WI38 (cell line): ENCODE measurements around the gene PIM3.

Experiments
- H3K4me3 ChIP-seq: 2 replicates; pipeline ENCODE4 v1.5.1; 2011; ENCODE audit warnings: low read depth, mild to moderate bottlenecking, control low read depth, low read length
- CTCF ChIP-seq: IDR thresholded peaks from 2 replicates; pipeline ENCODE4 v1.5.1; 2012; ENCODE audit warnings: low read depth, mild to moderate bottlenecking, control low read depth, low read length

The PIM3 gene

DNA sequence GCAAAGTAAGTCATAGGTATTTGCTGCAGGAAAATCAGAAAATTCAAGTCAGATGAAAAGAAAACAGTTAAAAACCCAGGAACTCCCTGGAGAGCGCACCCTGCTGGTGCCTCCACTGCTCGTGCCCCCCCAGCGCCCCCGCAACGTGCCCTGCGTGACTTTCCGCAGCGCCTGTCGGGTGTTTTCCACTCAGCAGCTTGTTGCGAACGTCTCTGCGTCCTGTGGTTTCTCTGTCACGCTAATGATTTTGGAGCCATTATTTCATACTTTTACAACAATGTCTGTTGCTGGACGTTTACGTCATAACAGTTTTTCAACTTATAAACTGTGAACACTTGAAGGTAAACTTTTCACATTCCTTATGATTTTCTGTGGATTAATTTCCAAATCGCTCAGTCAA lies 37.1 kb upstream of the PIM3 start:
- H3K4me3 ChIP-seq = no peak overlapping the region
- TF ChIP-seq CTCF = peak; percentile 49; the same call in 1 of the 2 replicates

- H3K4me3 ChIP-seq = no peak overlapping the region
- TF ChIP-seq CTCF = no peak
These were observed 36.3 kb upstream of the PIM3 start for GRCh38 chr22:49924113-49924833.

GRCh38 chr22:49925525-49926128 lies 34.9 kb upstream of the PIM3 start:
- no peak overlapping the region for H3K4me3 ChIP-seq
- no peak for TF ChIP-seq CTCF

DNA sequence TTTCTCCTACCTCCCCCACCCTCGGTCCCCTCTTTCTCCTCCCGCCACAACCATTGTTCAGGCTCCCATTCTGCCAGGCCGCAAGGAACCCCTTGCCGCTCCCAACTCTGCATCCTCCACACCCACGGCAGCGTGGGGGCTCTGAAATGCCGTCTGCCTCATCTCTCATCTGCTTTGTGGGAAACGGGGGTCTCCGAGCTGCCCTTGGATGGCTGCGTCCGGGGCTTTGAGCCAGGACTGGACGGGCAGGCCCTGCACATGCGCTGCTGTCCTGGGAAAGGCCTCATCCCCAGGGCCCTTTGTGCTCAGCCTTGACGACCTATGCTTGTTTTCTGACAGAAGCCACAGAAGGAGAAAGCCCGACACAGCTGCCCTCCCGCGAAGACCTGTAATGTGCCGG lies 33.7 kb upstream of the PIM3 start:
- TF ChIP-seq CTCF = no peak
- H3K4me3 ChIP-seq = no peak overlapping the region

- no peak overlapping the region for H3K4me3 ChIP-seq
- no peak for TF ChIP-seq CTCF
These were observed 32.9 kb upstream of the PIM3 start for GRCh38 chr22:49927483-49928184.

GRCh38 chr22:49928185-49928495 lies 32.4 kb upstream of the PIM3 start:
- TF ChIP-seq CTCF = no peak
- H3K4me3 ChIP-seq = no peak overlapping the region
